Iris pigment epithelial cell (primary cell): ENCODE results near the gene GRAMD2A.

Source experiments
- DNase-seq: peaks from one replicate; pipeline ENCODE4 v3.0.0-alpha.2; 2011; ENCODE audit warnings: low read depth

GRAMD2A gene

DNA sequence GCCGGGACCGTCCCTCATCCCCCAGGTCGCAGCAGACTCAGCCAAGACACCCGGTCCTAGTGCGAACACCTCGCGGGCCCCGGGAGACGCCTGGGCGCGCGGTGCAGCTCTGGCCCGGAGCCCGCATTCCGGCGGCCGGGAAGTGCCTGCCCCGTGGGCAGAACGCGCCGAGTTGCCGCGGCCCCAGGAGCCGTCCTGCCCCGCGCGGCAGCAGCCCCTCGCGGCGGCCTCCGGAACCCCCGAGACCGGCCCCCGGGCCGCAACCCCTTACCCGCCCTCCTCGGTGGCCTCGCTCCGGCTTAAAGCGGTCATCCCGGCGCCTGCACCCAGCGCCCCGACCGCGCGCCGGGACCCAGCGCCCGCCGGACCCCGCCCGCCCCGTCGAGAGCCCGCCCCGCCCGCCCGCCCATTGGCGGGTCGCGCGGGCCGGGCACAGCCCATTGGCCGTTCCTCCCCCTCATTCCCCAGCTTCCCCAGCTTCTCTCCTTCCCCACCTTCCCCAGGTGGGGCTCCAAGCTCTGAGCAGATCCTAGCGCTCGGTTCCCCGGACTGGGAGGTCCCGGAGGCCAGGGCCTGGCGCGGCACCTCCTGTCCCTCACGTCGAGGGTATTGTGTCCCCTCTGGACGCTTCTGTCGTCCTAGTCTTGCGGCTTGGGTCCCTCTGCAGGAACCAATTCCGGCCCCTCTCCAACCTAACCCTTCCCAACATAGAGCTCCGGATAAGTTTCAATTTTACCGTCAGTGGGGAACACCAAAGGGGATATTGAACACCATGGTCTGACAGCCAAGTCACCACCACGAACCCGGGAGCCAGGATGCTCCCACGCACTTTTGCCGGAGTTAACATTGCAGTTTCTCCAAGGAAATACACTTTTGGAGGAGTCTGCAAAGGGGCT is at the start of gene GRAMD2A:
Gene GRAMD2A, minus strand, starts transcription at position 328 of the 896 bp plus-strand sequence.
- peak; percentile 50 for DNase-seq

DNA sequence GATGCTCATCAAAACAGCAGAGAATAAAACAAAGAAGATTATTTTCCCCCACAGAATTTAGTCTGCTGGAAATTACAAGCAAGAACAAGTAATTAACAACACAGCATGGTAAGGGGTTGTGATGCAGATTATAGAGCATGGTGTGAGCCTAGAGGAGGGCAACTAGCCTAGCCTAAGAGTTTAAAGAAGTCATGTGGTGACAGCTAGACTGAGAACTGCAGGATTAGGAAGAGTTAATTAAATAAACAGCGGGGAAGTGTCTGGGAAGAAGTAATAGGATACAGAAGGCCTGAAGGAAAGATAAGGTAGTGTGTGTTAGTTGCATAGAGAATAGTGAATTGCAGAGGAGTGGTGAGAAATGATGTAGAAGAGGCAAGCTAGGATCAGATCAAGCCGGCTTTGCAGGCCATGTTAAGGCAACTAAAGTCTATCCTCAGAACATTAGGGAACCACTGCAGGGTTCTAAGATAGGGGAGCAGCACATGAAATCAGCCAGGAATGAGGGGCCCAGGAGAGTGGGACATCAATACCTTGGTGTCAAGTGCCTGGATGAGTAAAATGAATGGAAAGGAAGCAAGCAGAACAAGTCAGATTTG is 45.3 kb upstream of the GRAMD2A start:
- no peak for DNase-seq

DNA sequence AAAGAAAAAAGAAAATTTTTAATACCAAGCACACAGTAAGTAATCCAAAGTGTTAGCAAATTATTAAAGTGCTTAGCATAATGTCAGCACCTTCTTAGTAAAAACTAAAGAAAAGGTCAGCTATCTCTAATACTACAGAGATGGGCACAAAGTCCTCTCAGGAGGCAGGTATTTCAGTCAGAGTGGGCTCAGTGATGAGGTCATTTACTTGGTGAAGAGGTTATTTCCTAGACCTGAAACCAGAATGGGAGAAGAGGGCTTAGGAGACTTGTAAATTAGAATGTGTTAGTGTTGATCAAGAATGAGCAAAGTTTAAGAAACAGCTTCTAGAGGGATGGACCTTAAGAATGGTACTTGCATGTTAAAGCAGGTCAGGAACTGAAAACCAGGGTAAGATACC is 42.1 kb upstream of the GRAMD2A start:
- no peak for DNase-seq

DNA sequence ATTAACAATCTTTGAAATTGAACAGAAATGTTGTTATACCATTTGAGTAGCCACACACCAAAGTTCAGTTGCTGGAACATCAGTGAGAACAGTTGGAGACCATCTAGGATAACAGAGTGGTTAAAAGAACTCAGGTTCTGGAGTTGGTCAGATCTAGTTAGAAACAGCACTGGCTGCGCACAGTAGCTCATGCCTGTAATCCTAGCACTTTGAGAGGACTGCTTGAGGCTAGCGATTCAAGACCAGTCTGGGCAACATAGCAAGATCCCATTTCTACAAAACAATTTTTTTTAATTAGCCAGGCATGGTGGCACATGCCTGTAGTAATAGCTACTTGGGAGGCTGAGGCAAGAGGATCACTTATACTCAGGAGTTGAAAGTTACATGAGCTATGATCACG is 41.0 kb upstream of the GRAMD2A start:
- no peak for DNase-seq

DNA sequence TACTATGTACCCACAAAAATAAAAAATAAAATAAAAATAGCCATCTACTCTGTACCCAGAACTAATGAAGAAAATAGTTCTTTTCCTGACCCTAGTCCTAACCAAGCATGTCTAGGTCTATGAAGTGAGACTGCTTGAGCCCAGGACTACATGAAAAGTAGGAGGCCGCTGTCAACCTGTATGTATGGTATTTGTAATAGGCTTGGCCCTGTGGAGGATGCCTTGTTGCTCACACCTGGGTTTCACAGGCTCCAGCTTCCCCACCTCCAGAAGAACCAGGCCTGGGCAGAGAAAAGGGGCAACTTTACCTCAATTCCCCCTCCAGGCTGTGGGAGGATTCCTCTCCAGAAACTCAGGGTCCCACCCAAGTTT is 40.3 kb upstream of the GRAMD2A start:
- no peak for DNase-seq

DNA sequence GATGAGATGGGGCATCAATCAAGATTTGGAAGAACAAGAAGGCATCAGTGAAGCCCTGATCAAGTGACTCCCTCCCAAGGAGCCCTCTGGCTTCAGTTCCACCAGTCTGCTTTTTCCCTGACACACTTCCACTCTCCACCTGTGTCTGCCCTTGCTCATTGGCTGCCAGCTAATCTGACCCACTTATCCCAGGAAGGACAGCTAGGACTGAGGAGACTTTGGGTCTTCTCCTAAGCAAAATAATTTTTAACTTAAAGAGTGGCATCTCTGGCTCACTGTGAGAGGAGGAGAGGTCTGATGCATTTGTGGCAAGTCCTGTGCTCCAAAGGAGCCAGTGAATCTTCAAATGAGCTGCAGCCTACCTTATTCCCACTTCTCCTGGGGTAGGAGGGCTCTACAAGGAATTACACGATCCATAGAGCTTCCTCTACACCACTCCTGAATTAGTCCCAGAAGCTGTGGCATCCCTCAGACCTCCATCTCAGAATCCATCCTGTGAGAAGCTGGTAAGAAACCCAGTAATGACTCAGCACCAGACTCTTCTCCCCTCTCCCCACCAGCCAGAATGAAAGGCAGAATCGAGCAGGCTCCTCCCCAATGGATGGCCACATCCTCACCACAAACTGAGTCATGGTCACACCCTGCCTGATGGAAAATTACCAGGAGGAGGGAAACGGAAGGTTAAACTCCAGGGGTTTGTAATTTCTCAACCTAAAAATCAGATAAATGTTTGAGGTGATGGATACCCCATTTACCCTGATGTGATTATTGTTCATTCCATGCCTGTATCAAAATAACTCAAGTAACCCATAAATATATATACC is 39.7 kb upstream of the GRAMD2A start:
- DNase-seq = peak; percentile 98

DNA sequence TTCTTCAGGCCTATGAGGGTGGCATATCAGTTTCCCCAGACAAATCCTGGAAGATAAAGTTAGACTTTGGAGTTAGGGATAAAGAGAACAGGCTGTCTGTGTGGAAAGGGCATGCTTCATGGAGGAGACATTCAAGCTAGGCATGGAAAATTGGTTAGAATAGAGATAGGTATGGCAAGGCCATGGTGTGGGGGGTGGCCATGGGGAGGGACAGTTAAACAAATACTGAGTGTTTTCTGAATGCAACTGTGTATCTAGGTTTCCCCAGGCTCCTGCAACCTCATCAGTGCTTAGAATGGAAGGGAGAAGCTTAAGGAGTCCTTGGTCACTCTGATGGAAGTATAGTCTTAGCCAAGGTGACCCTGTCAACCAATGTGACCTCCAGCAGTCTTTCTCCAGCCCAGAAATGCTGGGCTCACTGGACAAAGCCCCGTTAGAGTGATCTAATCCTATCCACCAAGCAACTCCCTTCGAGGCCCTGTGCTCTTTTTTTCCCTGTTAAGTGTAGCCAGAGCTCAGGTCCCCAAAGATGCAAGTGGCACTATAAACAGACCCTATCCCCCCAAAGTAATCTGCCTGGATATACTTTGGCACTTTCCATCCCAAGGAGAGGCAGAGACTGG is 38.9 kb upstream of the GRAMD2A start:
- no peak for DNase-seq

DNA sequence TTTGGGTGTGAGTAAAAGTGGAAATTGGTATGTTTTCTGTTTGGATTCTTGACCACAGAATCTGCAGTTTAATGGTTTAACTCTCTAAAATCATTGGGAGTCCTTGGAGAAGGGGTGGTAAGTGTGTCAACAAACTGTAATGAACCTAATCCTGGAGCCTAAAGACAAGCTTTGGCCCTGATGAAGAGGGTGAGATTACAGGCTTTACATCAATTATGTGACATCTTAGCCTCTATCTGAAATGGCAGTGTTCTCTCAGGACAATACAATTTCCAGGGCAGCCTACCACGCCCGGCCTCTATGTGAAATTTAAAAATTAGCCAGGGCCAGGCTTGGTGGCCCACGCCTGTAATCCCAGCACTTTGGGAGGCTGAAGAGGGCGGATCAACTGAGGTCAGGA is 37.7 kb upstream of the GRAMD2A start:
- DNase-seq = no peak

DNA sequence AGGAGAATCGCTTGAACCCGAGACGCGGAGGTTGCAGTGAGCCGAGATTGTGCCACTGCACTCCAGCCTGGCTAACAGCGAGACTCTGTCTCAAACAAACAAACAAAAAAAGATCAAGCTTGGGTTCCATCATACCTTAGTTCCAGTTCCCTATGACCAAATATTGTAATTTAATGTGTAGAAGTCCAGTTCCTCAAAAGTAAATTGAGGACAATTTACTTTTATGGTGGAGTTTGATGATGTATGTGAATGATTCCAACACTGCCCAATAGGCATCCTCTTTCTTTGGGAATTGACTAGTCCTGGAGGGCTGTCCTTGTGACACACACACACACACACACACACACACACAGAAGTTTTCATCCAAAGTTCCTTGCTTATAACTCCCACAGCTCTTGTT is 36.2 kb upstream of the GRAMD2A start:
- DNase-seq = no peak

DNA sequence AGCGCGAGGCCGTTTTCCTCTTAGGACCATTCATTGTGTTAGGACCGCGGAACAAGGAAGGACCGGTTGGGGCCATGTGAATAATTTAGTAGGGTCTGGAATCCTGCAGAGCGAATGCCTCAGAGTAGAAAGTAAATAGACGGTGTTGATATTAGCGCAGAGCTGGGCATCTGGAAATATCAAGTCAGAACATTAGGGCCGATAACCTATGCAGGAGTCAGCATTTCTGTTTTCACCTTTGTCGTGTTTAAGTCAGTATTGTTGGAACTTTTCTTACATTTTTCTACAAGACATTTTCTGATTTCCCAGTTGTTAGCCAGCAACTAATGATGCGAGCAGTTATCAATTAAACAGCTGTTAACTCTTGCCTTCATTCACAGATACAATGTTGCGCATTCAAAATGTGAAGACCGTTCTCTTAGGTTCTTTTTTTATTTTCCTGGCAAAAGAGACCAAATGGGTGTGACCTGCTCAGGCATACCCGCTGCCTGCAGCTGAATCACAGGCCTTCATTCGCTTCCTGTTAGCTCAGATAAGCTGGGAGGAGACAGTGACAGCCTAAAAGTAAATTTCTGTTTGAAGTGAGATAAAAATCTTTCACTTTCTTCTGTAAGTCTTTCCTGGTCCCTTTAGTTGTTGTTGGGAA is 34.4 kb upstream of the GRAMD2A start:
- DNase-seq = peak; percentile 93

DNA sequence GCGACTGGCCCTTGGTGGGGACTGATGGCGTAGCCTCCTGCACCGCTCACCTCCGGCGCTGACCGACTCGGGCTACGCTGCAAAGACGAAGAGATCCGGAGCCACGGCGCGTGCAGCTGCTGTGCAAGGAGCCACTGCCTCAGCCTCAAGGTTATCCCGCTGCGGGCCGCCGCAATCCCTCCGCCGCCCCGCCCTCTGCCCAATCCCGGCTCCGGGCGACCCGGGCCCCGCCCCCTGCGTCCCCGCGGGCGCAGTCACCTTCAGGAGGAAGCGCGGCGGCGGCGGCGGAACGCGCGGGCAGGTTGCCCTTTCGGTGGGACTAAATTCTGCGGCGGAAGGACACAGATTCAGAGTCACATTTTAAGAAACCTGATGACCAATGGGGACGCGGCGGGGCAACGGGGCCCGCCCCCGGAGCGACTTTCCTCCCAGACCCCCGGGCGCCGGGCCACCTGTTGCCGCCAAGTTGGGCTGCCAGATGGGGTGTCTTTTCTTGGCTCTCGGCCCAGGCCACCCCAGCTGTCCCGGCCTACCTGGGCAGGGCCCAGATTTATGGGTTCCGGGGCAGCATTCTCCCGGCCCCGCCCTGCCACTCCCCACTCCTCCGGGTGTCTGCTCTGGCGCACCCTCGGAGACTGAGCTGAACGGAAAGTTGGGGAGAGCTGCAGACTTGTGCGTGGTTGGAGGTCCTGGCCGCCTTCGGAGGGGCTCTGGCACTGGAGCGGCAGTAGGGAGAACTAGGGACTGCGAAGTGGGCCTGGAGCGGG is 33.7 kb upstream of the GRAMD2A start, which contains the start of gene PKM:
Gene PKM, minus strand, starts transcription at position 125 of the 767 bp plus-strand sequence. CDS start 12,093 bp downstream, outside the sequence.
- peak; percentile 99 for DNase-seq

DNA sequence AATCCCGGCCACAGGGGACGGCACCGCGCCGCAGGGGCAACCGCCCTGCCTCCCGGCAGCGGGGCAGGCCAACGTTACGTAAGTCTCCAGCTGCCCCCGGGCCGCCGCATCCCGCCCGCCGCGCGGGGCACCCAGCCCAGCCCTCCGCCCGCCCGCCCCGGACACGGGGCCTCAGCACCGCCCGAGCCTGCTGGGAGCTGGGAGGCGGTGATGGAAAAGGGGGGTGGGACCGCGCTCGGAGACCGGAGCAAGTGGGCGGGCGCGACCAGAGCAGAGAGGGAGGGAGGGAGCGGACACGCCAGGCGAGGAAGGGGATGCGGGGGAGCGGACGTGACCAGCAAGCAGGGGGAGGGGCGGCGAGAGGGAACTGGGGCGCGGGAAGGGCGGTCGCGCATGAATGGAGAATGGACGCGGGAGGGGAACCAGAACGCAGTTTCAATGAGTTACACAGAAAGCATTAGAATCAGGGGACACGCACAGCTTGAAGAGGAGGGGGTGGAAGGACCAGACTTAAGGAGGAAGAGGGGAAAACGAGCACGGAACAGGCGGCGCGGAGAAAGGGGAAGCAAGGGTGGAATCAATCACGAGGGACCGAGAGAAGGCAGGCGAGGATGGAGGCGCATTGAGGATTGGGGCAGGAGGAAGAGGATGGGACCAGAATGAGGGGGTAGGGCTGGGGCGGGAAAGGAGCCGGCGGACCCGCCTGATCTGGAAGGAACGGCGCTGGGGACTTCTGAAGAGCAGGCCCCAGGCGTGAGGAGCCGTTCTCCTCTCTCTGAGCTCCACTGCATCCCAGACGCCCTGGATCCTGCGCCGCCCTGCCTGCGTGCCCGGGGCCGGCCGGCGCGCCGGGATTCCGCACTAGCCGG is 32.8 kb upstream of the GRAMD2A start:
- DNase-seq = peak; percentile 89

DNA sequence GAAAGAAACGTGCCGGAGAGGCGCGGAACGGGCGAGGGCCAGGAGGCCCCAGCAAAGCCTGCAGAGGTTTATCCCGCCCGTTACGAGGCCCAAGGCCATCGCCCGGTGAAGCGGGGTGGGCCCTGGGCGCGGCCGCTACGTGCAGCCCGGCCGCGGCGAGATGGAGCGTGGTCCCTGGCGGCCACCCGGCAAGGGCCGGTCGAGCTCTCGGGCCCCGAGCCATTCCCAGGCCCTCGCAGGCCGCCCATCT is 32.3 kb upstream of the GRAMD2A start:
- no peak for DNase-seq

DNA sequence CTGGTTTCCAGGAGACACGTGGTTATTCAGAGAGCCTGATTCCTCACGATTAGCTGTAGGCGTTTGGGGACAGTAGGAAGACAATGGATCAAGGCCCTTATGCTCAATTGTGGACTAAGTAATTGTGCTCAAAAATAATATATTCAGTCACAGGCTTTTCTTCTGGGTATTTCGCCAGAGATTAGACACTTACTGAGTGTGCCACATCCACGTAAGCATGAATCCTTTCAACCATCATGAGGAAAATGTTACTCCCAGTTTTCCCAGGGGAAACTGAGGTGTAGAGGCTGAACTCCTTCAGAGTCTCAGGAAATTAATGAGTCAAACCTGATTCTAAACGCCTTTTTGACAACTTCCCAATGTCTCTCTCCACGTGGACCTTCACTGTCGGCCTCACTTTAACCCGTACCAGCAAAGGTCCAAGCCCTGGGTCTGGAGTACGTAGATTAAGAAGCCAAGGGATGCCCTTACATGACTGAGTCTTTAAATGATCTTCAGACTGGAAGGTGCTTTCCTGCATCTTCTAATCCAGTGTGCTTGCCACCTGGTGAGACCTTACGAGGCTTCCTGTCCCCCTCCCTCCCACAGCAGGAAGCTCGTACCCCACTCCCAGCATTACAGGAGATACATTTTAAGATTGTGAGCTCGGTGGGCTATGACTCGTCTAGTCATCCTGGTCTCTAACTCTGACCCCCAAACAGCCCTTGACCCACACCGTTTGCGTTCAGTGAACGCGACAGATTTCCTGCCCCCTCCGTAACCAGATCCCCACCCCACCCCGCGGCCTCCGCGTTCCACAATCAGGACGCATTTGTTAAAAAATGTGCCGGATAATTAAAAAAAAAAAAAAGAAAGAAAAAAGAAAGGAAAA is 31.7 kb upstream of the GRAMD2A start:
- DNase-seq = peak; percentile 24

DNA sequence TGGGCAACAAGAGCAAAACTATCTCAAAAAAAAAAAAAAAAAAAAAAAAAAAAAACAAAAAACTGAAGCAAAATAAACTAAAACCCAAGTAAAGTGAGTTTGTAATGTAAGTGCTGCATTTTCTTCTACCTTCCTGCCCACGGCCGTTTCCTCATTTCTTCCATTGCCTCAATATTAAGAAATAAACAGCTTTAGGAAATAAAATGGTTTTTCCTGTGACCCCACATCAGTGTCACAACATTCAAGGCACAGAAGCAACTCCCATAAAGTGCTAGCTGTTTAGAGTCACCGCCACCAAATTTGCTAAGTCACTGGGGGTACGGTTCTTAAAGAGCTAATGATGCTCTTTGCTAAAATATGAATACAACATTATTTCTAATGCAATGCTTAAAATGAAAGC is 30.1 kb upstream of the GRAMD2A start:
- DNase-seq = no peak

DNA sequence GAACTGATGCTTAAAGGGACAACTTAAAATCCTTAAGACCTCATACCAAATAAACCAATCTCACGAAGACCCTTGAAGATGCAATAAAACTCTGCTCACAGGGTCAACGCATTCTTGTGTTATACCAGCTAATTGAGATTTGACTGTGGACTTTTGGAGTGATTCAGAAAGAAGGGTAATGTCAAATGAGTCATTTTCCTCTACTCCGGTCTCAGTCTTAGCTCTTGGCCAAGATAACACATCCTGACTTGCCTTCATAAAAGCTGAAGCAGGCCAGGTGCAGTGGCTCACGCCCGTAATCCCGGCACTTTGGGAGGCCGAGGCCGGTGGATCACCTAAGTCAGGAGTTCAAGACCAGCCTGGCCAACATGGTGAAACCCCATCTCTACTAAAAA is 29.6 kb upstream of the GRAMD2A start:
- DNase-seq = peak; percentile 91

DNA sequence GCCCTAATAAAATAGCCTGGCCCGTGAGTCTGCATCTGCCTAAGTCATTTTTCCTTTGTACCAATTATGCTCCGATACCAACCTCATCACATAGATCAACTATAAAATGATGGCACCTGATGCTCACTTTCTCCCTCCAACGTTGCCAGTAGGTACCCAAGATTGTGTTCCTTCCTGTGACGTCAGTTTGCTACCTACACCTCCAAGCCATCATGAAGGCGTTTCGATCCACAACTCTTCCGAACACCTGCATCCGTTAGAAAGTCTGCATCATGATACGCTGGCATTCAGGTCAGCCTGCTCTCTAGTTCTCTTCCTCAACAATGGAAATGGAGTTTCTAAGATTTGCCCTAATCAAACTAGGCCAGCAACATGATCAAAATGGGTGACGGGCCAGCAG is 25.7 kb upstream of the GRAMD2A start:
- DNase-seq = no peak

DNA sequence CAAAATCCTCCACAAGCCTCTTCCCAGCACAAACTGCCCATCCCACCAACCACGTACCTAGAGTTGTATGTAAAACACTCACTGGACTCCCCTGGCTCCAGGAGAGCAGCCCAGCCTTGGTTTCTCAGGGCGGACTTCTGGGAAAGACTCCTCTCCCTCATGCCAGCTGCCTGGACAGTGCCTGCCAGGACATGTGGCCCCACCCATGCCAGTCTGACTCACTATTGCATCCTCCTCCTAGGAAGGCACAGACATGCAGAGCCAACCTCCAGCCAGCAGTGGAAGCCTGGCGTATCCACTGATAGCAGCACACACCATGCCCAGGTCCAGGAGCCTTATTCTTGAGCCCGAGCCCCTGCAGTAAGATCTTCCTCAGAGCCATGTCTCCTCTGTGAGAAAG is 24.8 kb upstream of the GRAMD2A start:
- no peak for DNase-seq

DNA sequence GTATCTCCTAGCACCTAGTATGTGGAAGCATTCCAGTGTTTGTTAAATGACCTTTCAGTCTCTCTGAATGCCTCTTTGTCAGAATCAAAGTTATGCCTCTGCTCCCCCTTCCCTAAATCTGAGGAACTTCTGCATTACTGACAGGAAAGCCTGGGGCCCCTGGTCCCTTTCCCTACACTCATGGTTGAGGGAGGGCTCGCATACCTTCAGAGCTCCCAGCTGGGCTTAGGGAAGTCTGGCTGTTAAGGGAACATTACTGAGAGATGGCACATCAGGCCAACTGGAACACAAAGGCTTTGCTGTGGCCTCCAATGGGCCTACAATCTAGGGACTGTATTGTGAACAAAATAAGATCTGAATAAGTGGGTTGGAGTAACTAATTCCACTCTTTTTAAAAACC is 23.1 kb upstream of the GRAMD2A start:
- no peak for DNase-seq
